ENCODE results near the gene HNRNPU.
"Not testable (repeated sequence)": the region's sequence is repeated elsewhere in the genome, so short reads cannot be mapped to it uniquely, and the experiment has no call there.

HNRNPU gene

DNA sequence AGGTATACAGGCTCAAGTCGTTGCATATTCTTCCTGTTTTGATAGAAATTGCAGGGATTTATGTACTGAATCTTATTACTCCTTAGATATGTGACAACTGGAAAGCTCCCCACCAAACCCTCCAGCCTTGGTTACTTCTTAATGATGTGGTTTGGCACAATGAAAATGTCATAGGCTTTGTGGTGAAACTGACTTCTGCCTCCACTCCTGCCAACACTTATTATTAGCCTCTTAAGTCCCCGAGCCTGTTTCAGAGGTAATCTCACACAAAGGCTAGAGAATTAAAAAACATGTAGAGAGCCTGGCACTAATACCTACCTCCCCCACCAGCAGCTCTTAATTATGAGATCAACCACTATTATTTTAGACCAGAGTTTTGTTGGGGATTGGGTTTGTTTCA is 24.7 kb downstream of the HNRNPU start:
- DNase-seq, result no peak

DNA sequence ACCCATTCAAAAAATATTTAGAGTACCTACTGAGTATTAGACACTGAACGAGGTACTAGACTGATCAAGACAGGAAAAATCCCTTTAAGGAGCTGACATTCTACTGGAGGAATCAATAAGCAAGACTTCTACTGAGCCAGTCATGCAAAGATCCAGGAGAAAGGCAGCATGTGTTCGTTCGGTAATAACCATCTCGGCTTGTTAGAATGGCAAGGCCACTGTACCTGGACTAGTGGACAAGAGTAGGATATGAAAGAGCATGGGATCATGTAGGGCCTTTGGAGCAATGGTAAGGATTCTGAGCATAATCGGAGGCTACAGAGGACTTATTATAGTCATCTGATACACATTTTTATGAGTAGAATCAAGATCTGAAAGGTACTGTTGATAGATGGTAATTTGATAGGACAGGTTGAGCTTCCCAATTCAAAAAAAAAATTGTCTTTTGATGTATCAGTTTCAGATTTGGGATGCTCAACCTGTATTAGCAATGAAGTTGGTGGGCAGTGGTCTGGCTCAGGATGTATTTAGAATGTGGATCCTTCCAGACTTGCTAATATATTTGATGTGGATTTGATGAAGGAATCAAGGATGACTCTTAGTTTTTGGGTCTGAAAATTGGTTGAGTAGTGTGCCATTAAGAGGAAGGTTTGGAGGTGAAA is 26.6 kb downstream of the HNRNPU start:
- DNase-seq, result no peak

DNA sequence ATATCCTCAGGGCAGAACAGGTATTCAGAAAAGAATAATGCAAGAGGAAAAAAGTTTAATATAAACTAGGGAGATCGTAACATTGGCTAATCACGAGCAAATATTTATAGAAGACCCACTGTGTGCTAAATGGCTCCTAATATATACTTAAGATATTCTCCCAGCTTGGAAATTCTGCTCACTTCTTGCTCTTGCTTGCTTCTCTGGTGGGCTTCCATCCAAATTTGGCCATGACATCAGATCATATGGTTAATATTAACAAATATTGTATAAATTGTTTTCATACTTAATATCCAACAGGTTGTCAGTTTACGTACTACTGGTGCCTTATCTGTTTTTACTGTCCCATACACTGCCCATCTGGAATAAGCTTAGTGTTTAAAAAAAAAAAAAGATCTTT is 27.8 kb downstream of the HNRNPU start:
- DNase-seq, result no peak

GRCh38 chr1:244836135-244836521 is 28.2 kb downstream of the HNRNPU start:
- peak; percentile 28 for DNase-seq

GRCh38 chr1:244835276-244836134 is 28.8 kb downstream of the HNRNPU start, which contains the start of gene COX20:
COX20 (plus strand) TSS chr1:244835658; CDS start chr1:244835715, 57 bp downstream.
- DNase-seq, result peak; percentile 52

GRCh38 chr1:244834543-244835275 is 29.6 kb downstream of the HNRNPU start:
- peak; percentile 78 for DNase-seq

DNA sequence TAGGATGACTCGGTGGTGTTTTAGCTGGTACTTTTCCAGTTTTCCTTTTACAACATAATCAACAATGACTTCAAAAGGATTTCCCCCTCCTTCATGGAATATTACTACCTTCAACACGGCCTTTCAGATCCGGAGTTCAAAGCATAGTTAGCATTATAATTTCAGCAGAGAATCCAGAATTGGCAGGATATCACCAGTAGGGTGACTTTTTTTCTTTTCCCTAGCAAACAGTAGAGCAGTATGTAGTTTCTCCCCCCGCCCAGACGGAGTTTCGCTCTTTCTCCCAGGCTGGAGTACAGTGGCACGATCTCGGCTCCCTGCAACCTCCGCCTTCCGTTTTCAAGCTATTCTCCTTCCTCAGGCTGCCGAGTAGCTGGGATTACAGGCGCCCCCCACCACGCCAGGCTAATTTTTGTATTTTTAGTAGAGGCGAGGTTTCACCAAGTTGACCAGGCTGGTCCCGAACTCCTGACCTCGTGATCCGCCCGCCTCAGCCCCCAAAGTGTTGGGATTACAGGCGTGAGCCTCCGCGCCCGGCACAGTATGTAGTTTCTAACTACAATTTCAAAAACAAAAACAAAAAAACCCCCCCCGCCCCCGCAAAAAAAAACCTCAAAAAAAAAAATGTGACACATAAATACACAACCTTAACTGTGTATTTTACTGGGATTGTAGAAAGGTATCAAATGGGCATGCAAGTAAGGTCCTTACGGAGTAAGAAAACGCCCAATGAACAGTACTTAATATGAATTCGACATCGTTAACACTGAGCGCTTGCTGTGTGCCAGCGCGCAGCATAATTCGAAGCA is 30.4 kb downstream of the HNRNPU start:
- peak; percentile 37 for DNase-seq

GRCh38 chr1:244833260-244833659 is 31.1 kb downstream of the HNRNPU start:
- DNase-seq, result not testable (repeated sequence)

DNA sequence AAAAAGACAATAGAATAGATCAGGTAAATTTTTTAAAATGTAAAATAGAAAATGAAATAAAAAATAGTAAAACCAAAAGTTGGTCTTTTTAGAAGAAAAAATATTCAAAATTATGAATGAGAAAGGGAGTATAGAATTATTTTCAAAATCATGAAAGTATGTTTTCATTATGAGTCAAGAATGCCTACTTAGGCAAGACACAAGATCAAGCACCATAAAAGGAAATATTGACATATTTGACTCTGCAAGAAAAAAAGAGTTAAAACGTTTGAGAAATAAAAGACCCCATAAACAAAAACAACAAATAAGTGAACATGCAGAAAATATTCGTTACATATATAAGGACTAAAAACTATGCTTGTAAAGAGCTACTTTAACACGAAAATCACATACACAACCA is 33.7 kb downstream of the HNRNPU start:
- DNase-seq, result no peak

- no peak for DNase-seq
These were observed 37.6 kb downstream of the HNRNPU start for GRCh38 chr1:244826712-244827111.

DNA sequence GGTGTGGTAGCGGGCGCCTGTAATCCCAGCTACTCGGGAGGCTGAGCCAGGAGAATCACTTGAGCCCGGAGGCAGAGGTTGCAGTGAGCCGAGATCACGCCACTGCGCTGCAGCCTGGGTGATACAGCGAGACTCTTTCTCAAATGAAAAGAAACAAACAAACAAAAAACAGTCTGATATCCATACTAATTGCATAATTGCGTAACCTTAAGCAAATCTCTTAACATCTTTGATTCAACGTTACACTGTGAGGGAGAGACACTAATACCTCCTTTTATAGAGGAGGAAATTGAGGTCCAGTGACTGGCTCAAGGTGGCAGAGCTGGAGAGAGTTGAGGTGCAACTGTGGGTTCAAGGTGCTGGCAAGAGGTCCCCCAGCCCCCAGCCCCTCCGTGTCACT is 41.5 kb downstream of the HNRNPU start:
- DNase-seq, result no peak

- no peak for DNase-seq
These were observed 43.2 kb downstream of the HNRNPU start for GRCh38 chr1:244821134-244821533.

DNA sequence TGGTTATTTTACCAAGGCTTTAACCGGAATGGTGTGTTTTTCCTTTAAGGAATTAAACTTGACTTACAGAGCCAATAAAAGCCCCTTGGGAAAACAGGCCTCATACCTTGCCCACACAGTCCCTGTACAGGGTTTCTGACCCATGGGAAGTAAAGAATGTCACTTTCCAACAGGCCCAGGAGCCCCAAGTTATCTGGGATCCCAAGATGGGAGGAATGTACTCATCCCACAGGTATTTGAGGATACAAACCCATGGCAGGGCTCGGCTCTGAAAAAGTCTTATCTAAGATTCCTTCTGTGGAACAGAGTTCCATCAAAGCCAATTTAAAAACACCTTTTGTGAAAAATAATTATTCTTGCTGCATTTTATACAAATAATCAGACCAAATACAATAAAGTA is 44.2 kb downstream of the HNRNPU start:
- DNase-seq, result no peak

GRCh38 chr1:244817415-244817894 is 46.9 kb downstream of the HNRNPU start:
- DNase-seq, result no peak

- DNase-seq, result no peak
These were observed 48.7 kb downstream of the HNRNPU start for GRCh38 chr1:244815600-244816099.

- DNase-seq, result no peak
These were observed 51.0 kb downstream of the HNRNPU start for GRCh38 chr1:244813327-244813726.

GRCh38 chr1:244810221-244810620 is 54.1 kb downstream of the HNRNPU start:
- no peak for DNase-seq

DNA sequence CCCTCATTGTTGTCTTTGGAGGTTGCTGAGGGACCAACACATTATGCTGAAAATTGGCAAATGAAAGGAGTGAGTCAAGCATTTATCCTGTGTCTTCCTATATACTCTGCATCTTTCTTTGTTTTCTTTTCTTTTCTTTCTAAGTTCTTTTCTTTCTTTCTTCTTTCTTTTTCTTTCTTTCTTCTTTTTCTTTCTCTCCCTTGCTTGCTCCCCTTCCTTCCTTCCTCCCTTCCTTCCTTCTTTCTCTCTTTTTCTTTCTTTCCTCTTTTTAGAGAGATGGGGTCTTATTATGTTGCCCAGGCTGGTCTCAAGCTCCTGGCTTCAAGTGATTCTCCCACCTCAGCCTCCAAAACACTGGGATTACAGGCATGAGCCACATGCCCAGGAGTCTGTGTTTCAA is 57.2 kb downstream of the HNRNPU start:
- no peak for DNase-seq

DNA sequence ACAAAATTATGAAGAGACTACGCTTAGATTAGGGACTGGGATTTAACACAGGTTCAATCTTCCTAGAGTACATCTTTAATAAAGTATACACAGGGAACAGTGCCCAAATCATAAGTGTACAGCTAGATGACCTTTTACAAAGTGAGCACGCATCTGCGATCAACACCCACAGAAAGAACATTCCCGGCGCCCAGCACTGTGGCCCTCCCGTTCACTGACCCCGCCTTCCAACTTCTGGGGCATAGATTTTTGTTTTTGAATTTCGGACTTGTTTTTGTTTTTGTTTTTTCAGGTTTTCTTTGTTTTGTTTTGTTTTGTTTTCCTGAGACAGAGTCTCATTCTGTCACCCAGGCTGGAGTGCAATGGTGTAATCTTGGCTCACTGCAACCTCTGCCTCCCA is 59.5 kb downstream of the HNRNPU start:
- no peak for DNase-seq

DNA sequence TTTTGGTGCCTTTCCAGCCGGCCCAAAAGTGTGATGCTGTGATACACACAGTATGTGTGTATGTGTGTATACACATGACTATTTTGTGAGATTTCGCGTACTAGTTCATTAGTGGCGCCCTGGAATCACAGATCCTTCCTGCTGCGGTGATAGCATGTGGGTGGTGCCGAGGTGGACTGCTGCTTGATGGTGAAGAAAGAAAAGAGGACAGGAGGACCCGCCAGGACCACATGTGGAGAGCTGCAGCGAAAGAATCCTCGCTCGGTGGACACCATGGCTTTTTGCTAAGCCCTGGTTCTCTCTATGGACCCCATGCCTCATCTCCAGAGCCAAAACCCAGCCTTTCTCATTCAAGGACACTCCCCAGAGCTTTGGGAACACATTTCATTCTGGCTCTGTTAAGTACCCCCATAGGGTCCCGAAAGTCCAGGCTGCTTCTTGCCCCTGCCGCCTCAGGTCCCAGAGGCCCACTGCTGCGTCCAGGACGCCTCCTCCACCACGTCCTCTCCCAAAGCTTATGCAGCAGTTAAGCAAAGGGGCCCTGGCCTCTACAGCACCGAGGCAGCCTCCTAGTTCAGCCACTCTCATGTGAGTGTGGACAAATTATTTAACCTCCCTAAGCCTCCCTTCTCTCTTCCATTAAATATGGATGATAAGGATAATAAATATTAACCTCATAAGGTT is 61.6 kb downstream of the HNRNPU start:
- no peak for DNase-seq

- DNase-seq, result no peak
These were observed 62.3 kb downstream of the HNRNPU start for GRCh38 chr1:244802041-244802440.

DNA sequence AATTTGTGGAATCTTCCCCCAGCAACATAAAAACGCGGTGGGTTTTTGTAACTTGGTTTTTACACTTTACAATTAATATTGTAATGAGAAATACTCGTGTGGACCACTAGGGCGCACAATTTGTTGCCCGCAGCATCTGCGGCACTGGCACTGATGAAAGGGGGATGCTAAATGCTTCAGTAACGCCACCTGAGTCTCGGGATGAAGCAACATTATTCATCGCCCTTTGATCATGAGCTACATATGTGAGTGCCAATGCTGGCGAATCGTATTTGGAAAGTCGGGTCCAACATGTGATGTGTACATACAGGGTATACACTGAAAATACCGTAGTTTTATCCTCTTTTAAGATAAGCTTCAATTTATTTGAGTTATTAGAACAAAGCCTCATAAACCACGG is 63.1 kb downstream of the HNRNPU start:
- peak; percentile 76 for DNase-seq

All from 8988T (cell line).